T-helper 1 cell treated with Interleukin-12 subunit alpha and Interleukin-12 subunit beta and Interleukin-4 antibody, amounts not matched to agents 30 μg/mL and 1 μg/mL, for 36 hours (primary cell): ENCODE measurements around the gene ZFAND3.

ENCODE experiments used
- H3K27ac Mint-ChIP-seq: one replicate; pipeline ENCODE4 v1.8.0; 2021; ENCODE audit warnings: mild to moderate bottlenecking, mixed read lengths
- H3K27me3 Mint-ChIP-seq: one replicate; pipeline ENCODE4 v1.8.0; 2021; ENCODE audit warnings: low read depth, mixed read lengths
- H3K36me3 Mint-ChIP-seq: one replicate; pipeline ENCODE4 v1.8.0; 2021; ENCODE audit warnings: low read depth, mixed read lengths
- H3K4me1 Mint-ChIP-seq: one replicate; pipeline ENCODE4 v1.8.0; 2021; ENCODE audit warnings: low read depth, mixed read lengths
- H3K4me3 Mint-ChIP-seq: one replicate; pipeline ENCODE4 v1.8.0; 2021; ENCODE audit warnings: mild to moderate bottlenecking, moderate library complexity, mixed read lengths
- H3K9me3 Mint-ChIP-seq: one replicate; pipeline ENCODE4 v1.8.0; 2021; ENCODE audit warnings: mixed read lengths

Gene ZFAND3

GRCh38 chr6:38079107-38079506 lies 259.6 kb downstream of the ZFAND3 start:
- no peaks in the 10 kb centered on the region for H3K9me3 Mint-ChIP-seq
- peaks cover 3% of the 10 kb centered on the region for H3K36me3 Mint-ChIP-seq
- H3K4me3 Mint-ChIP-seq: no peak overlapping the region
- H3K27ac Mint-ChIP-seq: no peak overlapping the region
- H3K4me1 Mint-ChIP-seq: peaks cover 3% of the 10 kb centered on the region
- H3K27me3 Mint-ChIP-seq: no peaks in the 10 kb centered on the region

GRCh38 chr6:38079537-38079936 lies 260.0 kb downstream of the ZFAND3 start:
- Mint-ChIP-seq H3K9me3 (no peaks in the 10 kb centered on the region), H3K27me3 (no peaks in the 10 kb centered on the region), H3K4me3 (no peak overlapping the region), H3K4me1 (peaks cover 3% of the 10 kb centered on the region), H3K27ac (no peak overlapping the region), H3K36me3 (peaks cover 3% of the 10 kb centered on the region)

GRCh38 chr6:38080360-38080759 lies 260.8 kb downstream of the ZFAND3 start:
- H3K27me3 Mint-ChIP-seq: no peaks in the 10 kb centered on the region
- no peak overlapping the region for H3K27ac Mint-ChIP-seq
- H3K4me1 Mint-ChIP-seq: peaks cover 3% of the 10 kb centered on the region
- peaks cover 6% of the 10 kb centered on the region for H3K36me3 Mint-ChIP-seq
- H3K9me3 Mint-ChIP-seq: no peaks in the 10 kb centered on the region
- no peak overlapping the region for H3K4me3 Mint-ChIP-seq

GRCh38 chr6:38080889-38081288 lies 261.4 kb downstream of the ZFAND3 start:
- Mint-ChIP-seq H3K27me3 (no peaks in the 10 kb centered on the region), H3K4me1 (peaks cover 3% of the 10 kb centered on the region), H3K27ac (no peak overlapping the region), H3K36me3 (peaks cover 10% of the 10 kb centered on the region), H3K9me3 (no peaks in the 10 kb centered on the region), H3K4me3 (no peak overlapping the region)

- H3K4me1 Mint-ChIP-seq: peaks cover 3% of the 10 kb centered on the region
- H3K36me3 Mint-ChIP-seq: peaks cover 18% of the 10 kb centered on the region
- H3K27me3 Mint-ChIP-seq: no peaks in the 10 kb centered on the region
- no peak overlapping the region for H3K4me3 Mint-ChIP-seq
- H3K27ac Mint-ChIP-seq: no peak overlapping the region
- H3K9me3 Mint-ChIP-seq: no peaks in the 10 kb centered on the region
These were observed 265.5 kb downstream of the ZFAND3 start for GRCh38 chr6:38085031-38085430.

- Mint-ChIP-seq H3K27me3 (no peaks in the 10 kb centered on the region), H3K4me1 (peaks cover 3% of the 10 kb centered on the region), H3K27ac (no peak overlapping the region), H3K4me3 (no peak overlapping the region), H3K9me3 (no peaks in the 10 kb centered on the region), H3K36me3 (peaks cover 18% of the 10 kb centered on the region)
These were observed 266.8 kb downstream of the ZFAND3 start for GRCh38 chr6:38086346-38086745.

GRCh38 chr6:38088010-38088409 lies 268.5 kb downstream of the ZFAND3 start:
- Mint-ChIP-seq H3K4me1 (peaks cover 3% of the 10 kb centered on the region), H3K27me3 (no peaks in the 10 kb centered on the region), H3K9me3 (no peaks in the 10 kb centered on the region), H3K27ac (no peak overlapping the region), H3K4me3 (no peak overlapping the region), H3K36me3 (peaks cover 17% of the 10 kb centered on the region)

GRCh38 chr6:38088829-38089228 lies 269.3 kb downstream of the ZFAND3 start:
- no peaks in the 10 kb centered on the region for H3K9me3 Mint-ChIP-seq
- no peak overlapping the region for H3K27ac Mint-ChIP-seq
- no peaks in the 10 kb centered on the region for H3K27me3 Mint-ChIP-seq
- peaks cover 17% of the 10 kb centered on the region for H3K36me3 Mint-ChIP-seq
- H3K4me3 Mint-ChIP-seq: no peak overlapping the region
- H3K4me1 Mint-ChIP-seq: no peaks in the 10 kb centered on the region

GRCh38 chr6:38091613-38092012 lies 272.1 kb downstream of the ZFAND3 start:
- Mint-ChIP-seq H3K27ac (no peak overlapping the region), H3K4me1 (no peaks in the 10 kb centered on the region), H3K27me3 (no peaks in the 10 kb centered on the region), H3K9me3 (no peaks in the 10 kb centered on the region), H3K4me3 (no peak overlapping the region), H3K36me3 (peaks cover 6% of the 10 kb centered on the region)

GRCh38 chr6:38092465-38092864 lies 272.9 kb downstream of the ZFAND3 start:
- Mint-ChIP-seq H3K27me3 (no peaks in the 10 kb centered on the region), H3K36me3 (peaks cover under 1% of the 10 kb centered on the region), H3K9me3 (no peaks in the 10 kb centered on the region), H3K27ac (no peak overlapping the region), H3K4me1 (peaks cover under 1% of the 10 kb centered on the region), H3K4me3 (no peak overlapping the region)

- peaks cover 3% of the 10 kb centered on the region for H3K4me1 Mint-ChIP-seq
- no peak overlapping the region for H3K4me3 Mint-ChIP-seq
- H3K9me3 Mint-ChIP-seq: no peaks in the 10 kb centered on the region
- peaks cover 3% of the 10 kb centered on the region for H3K36me3 Mint-ChIP-seq
- H3K27me3 Mint-ChIP-seq: no peaks in the 10 kb centered on the region
- no peak overlapping the region for H3K27ac Mint-ChIP-seq
These were observed 273.4 kb downstream of the ZFAND3 start for GRCh38 chr6:38092964-38093363.

- Mint-ChIP-seq H3K27ac (no peak overlapping the region), H3K9me3 (no peaks in the 10 kb centered on the region), H3K4me1 (peaks cover 5% of the 10 kb centered on the region), H3K27me3 (no peaks in the 10 kb centered on the region), H3K36me3 (peaks cover 3% of the 10 kb centered on the region), H3K4me3 (no peak overlapping the region)
These were observed 275.5 kb downstream of the ZFAND3 start for GRCh38 chr6:38095054-38095453.

GRCh38 chr6:38099221-38099620 lies 279.7 kb downstream of the ZFAND3 start:
- Mint-ChIP-seq H3K9me3 (no peaks in the 10 kb centered on the region), H3K27ac (no peak overlapping the region), H3K36me3 (peaks cover 4% of the 10 kb centered on the region), H3K4me3 (no peak overlapping the region), H3K27me3 (no peaks in the 10 kb centered on the region), H3K4me1 (peaks cover 5% of the 10 kb centered on the region)

- Mint-ChIP-seq H3K27ac (no peak overlapping the region), H3K4me1 (peaks cover 5% of the 10 kb centered on the region), H3K36me3 (peaks cover 4% of the 10 kb centered on the region), H3K4me3 (no peak overlapping the region), H3K9me3 (no peaks in the 10 kb centered on the region), H3K27me3 (no peaks in the 10 kb centered on the region)
These were observed 280.9 kb downstream of the ZFAND3 start for GRCh38 chr6:38100380-38100779.

GRCh38 chr6:38103921-38104320 lies 284.4 kb downstream of the ZFAND3 start:
- Mint-ChIP-seq H3K27ac (no peak overlapping the region), H3K4me3 (no peak overlapping the region), H3K9me3 (no peaks in the 10 kb centered on the region), H3K4me1 (peaks cover 2% of the 10 kb centered on the region), H3K27me3 (no peaks in the 10 kb centered on the region), H3K36me3 (peaks cover 1% of the 10 kb centered on the region)

- Mint-ChIP-seq H3K27ac (no peak overlapping the region), H3K36me3 (peaks cover 3% of the 10 kb centered on the region), H3K4me1 (no peaks in the 10 kb centered on the region)
These were observed 285.5 kb downstream of the ZFAND3 start for GRCh38 chr6:38105066-38105465.

More at GRCh38 chr6:38105066-38105465, 285.5 kb downstream of the ZFAND3 start:
- Mint-ChIP-seq H3K27me3 (no peaks in the 10 kb centered on the region), H3K9me3 (no peaks in the 10 kb centered on the region), H3K4me3 (no peak overlapping the region)
